ENCODE data around the gene OGA. TPM values are rescaled to one million over a fixed set of nuclear protein-coding genes. Genes with fewer than 3 reads are reported as not detected.

Gene OGA
- total and polyA plus RNA-seq, 9 of the 15 experiments (the other 6 are each of a cell fraction or from before 2014, with no cell fraction given): 13.5 to 73.5 (median 59.5) TPM

DNA sequence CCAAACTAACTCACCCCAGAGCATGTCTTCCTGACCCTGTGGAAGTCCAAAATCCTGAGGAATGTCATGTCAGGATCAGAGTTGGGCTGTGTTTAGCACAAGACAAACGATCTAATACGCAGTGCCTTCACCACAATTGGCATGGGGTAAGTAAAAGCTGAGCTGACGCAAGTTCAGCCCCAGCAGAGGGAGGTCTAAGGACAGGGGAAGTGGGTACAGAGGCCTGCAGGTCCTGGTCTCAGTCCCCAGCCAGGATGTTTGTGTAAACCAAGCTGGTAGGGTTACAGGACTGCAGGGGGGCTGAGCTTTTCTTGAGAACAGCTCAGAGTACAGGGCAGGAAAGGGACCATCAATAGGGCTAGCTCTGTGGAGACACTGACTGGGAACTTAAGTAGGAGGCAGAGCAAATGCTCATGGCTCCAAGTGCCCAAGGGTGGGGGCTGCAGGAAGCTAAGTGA is 30.7 kb upstream of the OGA start:
- H2AFZ ChIP-seq (ENCODE audit: low read depth, low read length): no peak overlapping the region
- H4K20me1 ChIP-seq (replicated peaks; ENCODE audit: control insufficient read depth, insufficient read depth, low read length): no peaks in the 10 kb centered on the region
- no peak overlapping the region for H3K4me3 ChIP-seq
- FAIRE-seq (no peak), ATAC-seq (no peak), DNase-seq (ENCODE audit: extremely low read depth in 1 of 4, low spot score in 3 of 4) (no peak)
- H3K27me3 ChIP-seq (ENCODE audit: control insufficient read depth in 2 of 2, insufficient read depth in 2 of 2, low read length in 2 of 2): no peaks in the 10 kb centered on the region
- no peak overlapping the region for H3K27ac ChIP-seq (ENCODE audit: extremely low read depth, low read depth, low read length)
- in situ Hi-C loops (cut with MboI) (loop anchor here (25.0 kb wide), 4 partner anchors 513 to 763 kb away; partner anchors contain the start of genes ACTR1A, CUEDC2 and SUFU), intact Hi-C loops (cut with micrococcal nuclease) (loop anchor here (10.0 kb wide), 1 partner anchor 266 kb away; no protein-coding TSS in a partner anchor)
- no CpG with 5 or more reads among the region's 3 CpGs for WGBS (ENCODE audit: insufficient coverage, low coverage, missing lambda C conversion rate)
- no peaks in the 10 kb centered on the region for H3K36me3 ChIP-seq (ENCODE audit: control insufficient read depth, insufficient read depth, low read length)
- H3K9me1 ChIP-seq (ENCODE audit: control insufficient read depth, insufficient read depth, low read length): no peaks in the 10 kb centered on the region
- H3K9ac ChIP-seq (ENCODE audit: insufficient read depth in 1 of 2, low read depth in 2 of 2, low read length in 2 of 2): no peak overlapping the region
- H3K4me1 ChIP-seq (replicated peaks in 1 of 2; ENCODE audit: control insufficient read depth in 2 of 2, insufficient read depth in 2 of 2, low read length in 2 of 2): no peaks in the 10 kb centered on the region
- no peaks in the 10 kb centered on the region for H3K9me3 ChIP-seq (replicated peaks; ENCODE audit: control insufficient read depth, insufficient read depth, low read depth, low read length)
- H3K4me2 ChIP-seq (ENCODE audit: insufficient read depth, low read length): no peak overlapping the region
- H3K79me2 ChIP-seq (ENCODE audit: control insufficient read depth, insufficient read depth, low read length): no peaks in the 10 kb centered on the region
- BruUV-seq (replicated peaks): no TSS peak
- ChIA-PET POLR2A (no interaction called here), CTCF (ENCODE audit: low intra/inter-chr PET ratio) (no interaction called here)
- TF ChIP-seq TRIM24 (IDR thresholded peaks at IDR 0.05) (no peak), BRF1 (IDR thresholded peaks at IDR 0.05; ENCODE audit: borderline replicate concordance, extremely low read depth, insufficient read length) (no peak), ZNF217 (CRISPR knock-in tag; IDR thresholded peaks at IDR 0.05) (no peak), ELF4 (CRISPR knock-in tag; IDR thresholded peaks at IDR 0.05) (no peak), ZBTB43 (CRISPR knock-in tag; IDR thresholded peaks at IDR 0.05) (no peak), ZEB2 (IDR thresholded peaks at IDR 0.05) (no peak), CEBPB (tag; IDR thresholded peaks at IDR 0.05) (no peak), ZBTB40 (IDR thresholded peaks at IDR 0.05) (no peak), ZBTB40 (CRISPR knock-in tag; IDR thresholded peaks at IDR 0.05) (no peak), PHF8 (IDR thresholded peaks at IDR 0.05; ENCODE audit: borderline replicate concordance, low read length) (no peak), ZNF586 (CRISPR knock-in tag; conservative IDR thresholded peaks at IDR 0.05) (no peak), ZNF165 (CRISPR knock-in tag; IDR thresholded peaks at IDR 0.05; ENCODE audit: borderline replicate concordance) (no peak)
- TF ChIP-seq, protein P1, sequence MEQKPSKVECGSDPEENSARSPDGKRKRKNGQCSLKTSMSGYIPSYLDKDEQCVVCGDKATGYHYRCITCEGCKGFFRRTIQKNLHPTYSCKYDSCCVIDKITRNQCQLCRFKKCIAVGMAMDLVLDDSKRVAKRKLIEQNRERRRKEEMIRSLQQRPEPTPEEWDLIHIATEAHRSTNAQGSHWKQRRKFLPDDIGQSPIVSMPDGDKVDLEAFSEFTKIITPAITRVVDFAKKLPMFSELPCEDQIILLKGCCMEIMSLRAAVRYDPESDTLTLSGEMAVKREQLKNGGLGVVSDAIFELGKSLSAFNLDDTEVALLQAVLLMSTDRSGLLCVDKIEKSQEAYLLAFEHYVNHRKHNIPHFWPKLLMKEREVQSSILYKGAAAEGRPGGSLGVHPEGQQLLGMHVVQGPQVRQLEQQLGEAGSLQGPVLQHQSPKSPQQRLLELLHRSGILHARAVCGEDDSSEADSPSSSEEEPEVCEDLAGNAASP (IDR thresholded peaks at IDR 0.05): no peak

All from K562 (cell line).